ENCODE measurements around the gene MARK2.

DNA sequence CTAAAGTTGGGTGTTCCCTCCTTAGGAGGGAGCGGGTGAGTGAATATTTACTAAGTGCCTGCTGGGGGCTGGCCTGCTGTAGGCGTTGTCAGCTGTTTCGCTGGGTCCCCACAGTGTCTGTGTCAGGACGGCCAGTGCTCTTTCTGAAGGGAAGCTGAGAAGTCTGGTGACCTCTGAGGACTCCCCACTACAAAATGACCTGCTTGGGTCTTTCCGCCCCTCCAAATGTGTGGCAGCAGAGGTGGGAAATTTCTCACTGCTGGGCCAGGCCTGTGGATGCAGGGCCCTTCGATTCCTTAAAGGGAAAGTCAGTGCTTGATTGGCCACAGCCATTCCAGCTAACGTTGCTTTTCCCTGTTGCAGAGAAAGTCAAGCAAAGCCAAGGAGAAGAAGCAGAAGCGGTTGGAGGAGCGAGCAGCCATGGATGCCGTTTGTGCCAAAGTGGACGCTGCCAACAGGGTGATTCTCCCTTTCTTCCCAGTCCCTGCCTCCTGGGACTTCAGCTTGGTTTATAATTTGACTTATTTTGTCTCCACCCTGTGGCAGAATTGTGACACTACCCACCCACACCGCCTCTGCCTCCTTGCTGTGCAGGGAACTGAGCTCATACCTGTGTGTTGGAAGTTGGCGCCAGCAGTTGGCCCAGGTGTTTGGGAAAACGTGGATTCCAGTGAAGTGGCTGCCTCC is 106.7 kb downstream of the MARK2 start:
- no peak for TF ChIP-seq POLR2A (IDR thresholded peaks at IDR 0.05)
- TF ChIP-seq, protein P1, sequence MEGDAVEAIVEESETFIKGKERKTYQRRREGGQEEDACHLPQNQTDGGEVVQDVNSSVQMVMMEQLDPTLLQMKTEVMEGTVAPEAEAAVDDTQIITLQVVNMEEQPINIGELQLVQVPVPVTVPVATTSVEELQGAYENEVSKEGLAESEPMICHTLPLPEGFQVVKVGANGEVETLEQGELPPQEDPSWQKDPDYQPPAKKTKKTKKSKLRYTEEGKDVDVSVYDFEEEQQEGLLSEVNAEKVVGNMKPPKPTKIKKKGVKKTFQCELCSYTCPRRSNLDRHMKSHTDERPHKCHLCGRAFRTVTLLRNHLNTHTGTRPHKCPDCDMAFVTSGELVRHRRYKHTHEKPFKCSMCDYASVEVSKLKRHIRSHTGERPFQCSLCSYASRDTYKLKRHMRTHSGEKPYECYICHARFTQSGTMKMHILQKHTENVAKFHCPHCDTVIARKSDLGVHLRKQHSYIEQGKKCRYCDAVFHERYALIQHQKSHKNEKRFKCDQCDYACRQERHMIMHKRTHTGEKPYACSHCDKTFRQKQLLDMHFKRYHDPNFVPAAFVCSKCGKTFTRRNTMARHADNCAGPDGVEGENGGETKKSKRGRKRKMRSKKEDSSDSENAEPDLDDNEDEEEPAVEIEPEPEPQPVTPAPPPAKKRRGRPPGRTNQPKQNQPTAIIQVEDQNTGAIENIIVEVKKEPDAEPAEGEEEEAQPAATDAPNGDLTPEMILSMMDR (IDR thresholded peaks at IDR 0.05): peak in 1 of 3 donors; percentile 73
